Measurements from ENCODE around the gene SCAF11. TPM values are rescaled to one million over a fixed set of nuclear protein-coding genes. Genes with fewer than 3 reads are reported as not detected.
A peak's percentile ranks its signal among the peaks of the same experiment; 100 is the strongest.

The SCAF11 gene
- total RNA-seq, 4 donors from 2014 or later, result 152 to 294 (median 173) TPM

GRCh38 chr12:45991284-45992249 is 1.2 kb upstream of the SCAF11 start:
- peak overlapping the region; percentile 77 to 99 (median 96) for H3K27ac ChIP-seq
- H3K4me1 ChIP-seq, result peaks cover 14 to 25% of the 10 kb centered on the region in 2 donors
- DNase-seq, result peak; percentile 79 to 81
- no peaks in the 10 kb centered on the region for H3K27me3 ChIP-seq
- no peaks in the 10 kb centered on the region for H3K9me3 ChIP-seq
- TF ChIP-seq POLR2A (IDR thresholded peaks at IDR 0.05) (peak; percentile 26 to 88), CTCF (IDR thresholded peaks at IDR 0.05) (peak in 1 of 6 experiments; percentile 3)
- H3K4me3 ChIP-seq (replicated peaks in 1 of 3), result peak overlapping the region; percentile 48 to 80 (median 56)
- WGBS, 2 donors, result 1% methylated on average over 48 to 71 of the region's 71 CpGs
- no peaks in the 10 kb centered on the region for H3K36me3 ChIP-seq
- intact Hi-C loops (cut with DNase I), result no loop called here

GRCh38 chr12:45989721-45990467 is 480 bp downstream of the SCAF11 start:
- Histone ChIP-seq H3K4me1 (peaks cover 14 to 34% of the 10 kb centered on the region in 2 donors), H3K27me3 (no peaks in the 10 kb centered on the region), H3K36me3 (no peaks in the 10 kb centered on the region), H3K4me3 (replicated peaks in 1 of 3) (peak overlapping the region; percentile 33 to 94 (median 70)), H3K27ac (peak overlapping the region; percentile 94 to 100 (median 98)), H3K9me3 (no peaks in the 10 kb centered on the region)
- DNase-seq, result peak; percentile 75 to 78
- intact Hi-C loops (cut with DNase I), result no loop called here
- peak; percentile 16 to 64 for TF ChIP-seq POLR2A (IDR thresholded peaks at IDR 0.05)
- peak in 1 of 6 experiments; percentile 3 for TF ChIP-seq CTCF (IDR thresholded peaks at IDR 0.05)
- WGBS, 2 donors, result 0% methylated on average over 22 to 38 of the region's 71 CpGs

- Histone ChIP-seq H3K36me3 (no peaks in the 10 kb centered on the region), H3K9me3 (no peaks in the 10 kb centered on the region), H3K27ac (peak overlapping the region; percentile 94 to 100 (median 98)), H3K4me1 (peaks cover 14 to 34% of the 10 kb centered on the region in 2 donors), H3K27me3 (no peaks in the 10 kb centered on the region), H3K4me3 (replicated peaks in 1 of 3) (peak overlapping the region in 2 of 3 donors; percentile 33 to 94)
- intact Hi-C loops (cut with DNase I), result no loop called here
- TF ChIP-seq CTCF (IDR thresholded peaks at IDR 0.05) (no peak), POLR2A (IDR thresholded peaks at IDR 0.05) (no peak)
- WGBS, 2 donors, result 5 to 6% methylated on average over 10 of the region's 10 CpGs
- DNase-seq, result no peak
Observed at GRCh38 chr12:45989287-45989686, 1.1 kb downstream of the SCAF11 start.

- H3K27ac ChIP-seq, result no peak overlapping the region
- H3K36me3 ChIP-seq, result no peaks in the 10 kb centered on the region
- DNase-seq, result no peak
- TF ChIP-seq POLR2A (IDR thresholded peaks at IDR 0.05) (no peak), CTCF (IDR thresholded peaks at IDR 0.05) (no peak)
- intact Hi-C loops (cut with DNase I), result no loop called here
- H3K9me3 ChIP-seq, result no peaks in the 10 kb centered on the region
- 50 to 60% methylated on average over 3 of the region's 3 CpGs for WGBS, 2 donors
- peaks cover 14 to 39% of the 10 kb centered on the region in 2 donors for H3K4me1 ChIP-seq
- peak overlapping the region in 1 of 3 donors; percentile 94 for H3K4me3 ChIP-seq (replicated peaks in 1 of 3)
- H3K27me3 ChIP-seq, result no peaks in the 10 kb centered on the region
Observed at GRCh38 chr12:45988264-45988663, 2.1 kb downstream of the SCAF11 start.
